GM12801 (cell line): Measurements from ENCODE around the gene CRYZ.

Experiments
- CTCF ChIP-seq: IDR thresholded peaks from one replicate; pipeline ENCODE4 v1.5.1; 2011; ENCODE audit warnings: control low read depth; ENCODE audit not compliant: insufficient read length; ENCODE audit errors: extremely low read depth

CRYZ gene

DNA sequence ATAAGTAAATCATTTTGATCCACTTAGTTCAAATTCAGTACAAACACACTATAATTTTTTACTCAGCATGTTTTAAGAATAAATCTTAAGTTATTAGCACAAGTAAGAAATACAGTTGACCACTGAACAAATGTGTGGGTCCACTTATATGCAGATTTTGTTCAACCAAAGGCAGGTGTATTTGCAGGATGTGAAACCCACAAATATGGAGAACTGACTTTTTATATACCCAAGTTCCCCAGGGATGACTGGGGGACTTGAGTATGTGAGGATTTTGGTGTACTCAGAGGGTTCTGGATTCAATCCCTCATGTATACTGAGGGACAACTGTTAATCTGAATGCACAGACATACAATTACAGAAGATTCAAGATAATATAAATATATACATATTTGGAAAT is 33.5 kb downstream of the CRYZ start:
- no peak for TF ChIP-seq CTCF

GRCh38 chr1:74697832-74698231 is 35.0 kb downstream of the CRYZ start:
- TF ChIP-seq CTCF, result no peak

DNA sequence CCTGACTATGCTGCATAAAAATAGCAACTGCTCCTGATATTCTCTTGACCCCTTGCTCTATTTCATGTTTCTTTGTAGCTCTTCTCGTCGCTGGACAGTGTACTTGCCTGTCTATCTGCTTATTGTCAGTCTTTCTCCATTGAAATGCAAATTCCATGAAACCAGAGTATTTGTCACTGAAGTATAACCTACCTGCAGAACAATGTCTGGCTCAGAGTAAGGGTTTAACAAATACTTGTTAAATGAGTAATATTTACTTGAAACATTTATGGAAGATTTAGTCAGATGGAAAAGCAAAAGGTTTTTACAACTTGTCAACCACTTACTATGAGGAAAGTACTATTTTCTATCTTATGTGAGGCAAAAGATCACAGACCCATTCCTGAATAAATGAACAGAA is 39.4 kb downstream of the CRYZ start:
- TF ChIP-seq CTCF, result no peak

- TF ChIP-seq CTCF, result no peak
These were observed 41.9 kb downstream of the CRYZ start for GRCh38 chr1:74690909-74691308.

DNA sequence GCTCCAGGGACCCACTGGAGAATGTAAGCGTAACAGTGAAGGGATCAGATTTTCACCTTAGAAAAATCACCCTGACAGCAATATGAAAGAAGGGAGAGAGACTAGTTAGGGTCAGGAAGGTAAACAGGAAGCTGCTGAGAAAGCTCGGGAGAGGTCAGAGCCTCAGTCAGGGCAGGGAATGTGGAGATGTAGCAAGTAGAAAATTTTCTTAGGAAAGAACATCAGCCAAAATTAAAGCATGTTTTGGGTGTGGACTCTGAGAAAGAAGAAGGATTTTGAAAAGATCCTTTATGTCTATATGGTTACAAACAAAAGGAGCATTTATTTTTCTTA is 42.5 kb downstream of the CRYZ start:
- no peak for TF ChIP-seq CTCF

GRCh38 chr1:74689621-74690363 is 43.1 kb downstream of the CRYZ start:
- no peak for TF ChIP-seq CTCF

DNA sequence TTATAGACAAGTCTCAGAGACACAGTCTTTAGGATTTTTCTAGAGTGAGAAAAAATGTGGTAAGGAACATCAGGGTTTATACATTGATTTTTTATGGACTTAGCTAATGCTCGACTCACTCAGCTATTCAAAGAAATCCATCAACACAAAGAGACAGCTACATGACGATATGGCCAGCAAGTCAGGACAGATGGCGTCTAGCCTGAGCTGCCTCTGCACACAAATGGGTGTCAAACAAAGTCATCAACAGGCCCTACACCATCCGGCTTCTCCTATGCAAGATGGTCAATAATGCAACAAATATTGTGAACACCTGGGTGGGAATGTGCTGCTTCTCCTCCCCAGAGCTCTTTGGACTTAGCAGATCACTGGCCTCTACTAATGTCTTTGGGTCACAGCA is 45.9 kb downstream of the CRYZ start:
- TF ChIP-seq CTCF, result no peak

DNA sequence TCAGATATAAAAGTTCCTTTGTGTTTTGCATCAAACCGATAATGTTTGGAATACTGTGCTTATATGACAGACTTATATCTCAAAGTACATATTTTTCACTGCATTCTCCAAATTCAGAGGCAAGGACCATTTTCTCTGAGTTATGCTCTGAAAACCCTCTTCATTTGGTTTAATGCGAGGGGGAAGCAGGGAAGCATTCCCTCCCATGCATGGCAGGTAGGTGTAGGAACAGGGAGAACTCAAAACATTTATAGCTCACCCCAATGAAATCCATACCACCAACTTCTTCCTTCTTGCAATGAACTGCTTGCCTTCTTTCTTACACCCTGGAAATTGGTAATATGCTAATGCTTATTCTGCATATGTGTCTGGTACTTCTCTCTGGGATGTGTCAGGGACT is 48.5 kb downstream of the CRYZ start:
- TF ChIP-seq CTCF, result no peak
